Osteocyte (in vitro differentiated cells): Measurements from ENCODE around the gene LRSAM1. TPM values are rescaled to one million over a fixed set of nuclear protein-coding genes. Genes with fewer than 3 reads are reported as not detected.

ENCODE experiments used
- DNase-seq: peaks from one replicate; pipeline ENCODE4 v3.0.0; 2021; ENCODE audit warnings: mixed read lengths; ENCODE audit not compliant: unreplicated experiment; ENCODE audit errors: extremely low spot score
- H3K27ac Mint-ChIP-seq: one replicate; pipeline ENCODE4 v1.8.0; 2021; ENCODE audit warnings: mild to moderate bottlenecking, mixed read lengths; ENCODE audit not compliant: unreplicated experiment
- H3K27me3 Mint-ChIP-seq: one replicate; pipeline ENCODE4 v1.8.0; 2021; ENCODE audit warnings: mixed read lengths; ENCODE audit not compliant: unreplicated experiment
- H3K36me3 Mint-ChIP-seq: one replicate; pipeline ENCODE4 v1.8.0; 2021; ENCODE audit warnings: mixed read lengths; ENCODE audit not compliant: unreplicated experiment
- H3K4me1 Mint-ChIP-seq: one replicate; pipeline ENCODE4 v1.8.0; 2021; ENCODE audit warnings: mixed read lengths; ENCODE audit not compliant: unreplicated experiment
- H3K4me3 Mint-ChIP-seq: one replicate; pipeline ENCODE4 v1.8.0; 2021; ENCODE audit warnings: mild to moderate bottlenecking, moderate library complexity, mixed read lengths; ENCODE audit not compliant: unreplicated experiment
- H3K9me3 Mint-ChIP-seq: one replicate; pipeline ENCODE4 v1.8.0; 2021; ENCODE audit warnings: mixed read lengths; ENCODE audit not compliant: unreplicated experiment
- total RNA-seq: library from RNA; stranded (reverse); gene quantifications from 2 replicates; pipeline ENCODE4 v1.2.1, GENCODE V29; 2021
- TF ChIP-seq, protein P1 (sequence below): fragments of 200-600 bp; sonication (generic); IDR thresholded peaks from 2 replicates; pipeline ENCODE4 v1.5.0; 2021; ENCODE audit warnings: antibody characterized with exemption, mild to moderate bottlenecking, moderate library complexity

LRSAM1 gene
- total RNA-seq, 1 donor from 2014 or later: 26.0 TPM

- no peak overlapping the region for H3K4me3 Mint-ChIP-seq
- peaks cover 22% of the 10 kb centered on the region for H3K36me3 Mint-ChIP-seq
- TF ChIP-seq, protein P1, sequence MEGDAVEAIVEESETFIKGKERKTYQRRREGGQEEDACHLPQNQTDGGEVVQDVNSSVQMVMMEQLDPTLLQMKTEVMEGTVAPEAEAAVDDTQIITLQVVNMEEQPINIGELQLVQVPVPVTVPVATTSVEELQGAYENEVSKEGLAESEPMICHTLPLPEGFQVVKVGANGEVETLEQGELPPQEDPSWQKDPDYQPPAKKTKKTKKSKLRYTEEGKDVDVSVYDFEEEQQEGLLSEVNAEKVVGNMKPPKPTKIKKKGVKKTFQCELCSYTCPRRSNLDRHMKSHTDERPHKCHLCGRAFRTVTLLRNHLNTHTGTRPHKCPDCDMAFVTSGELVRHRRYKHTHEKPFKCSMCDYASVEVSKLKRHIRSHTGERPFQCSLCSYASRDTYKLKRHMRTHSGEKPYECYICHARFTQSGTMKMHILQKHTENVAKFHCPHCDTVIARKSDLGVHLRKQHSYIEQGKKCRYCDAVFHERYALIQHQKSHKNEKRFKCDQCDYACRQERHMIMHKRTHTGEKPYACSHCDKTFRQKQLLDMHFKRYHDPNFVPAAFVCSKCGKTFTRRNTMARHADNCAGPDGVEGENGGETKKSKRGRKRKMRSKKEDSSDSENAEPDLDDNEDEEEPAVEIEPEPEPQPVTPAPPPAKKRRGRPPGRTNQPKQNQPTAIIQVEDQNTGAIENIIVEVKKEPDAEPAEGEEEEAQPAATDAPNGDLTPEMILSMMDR: no peak
- no peak overlapping the region for H3K27ac Mint-ChIP-seq
- no peaks in the 10 kb centered on the region for H3K27me3 Mint-ChIP-seq
- peaks cover 2% of the 10 kb centered on the region for H3K4me1 Mint-ChIP-seq
- H3K9me3 Mint-ChIP-seq: no peaks in the 10 kb centered on the region
- DNase-seq: no peak
These were observed 57.6 kb downstream of the LRSAM1 start for GRCh38 chr9:127508901-127509260.

DNA sequence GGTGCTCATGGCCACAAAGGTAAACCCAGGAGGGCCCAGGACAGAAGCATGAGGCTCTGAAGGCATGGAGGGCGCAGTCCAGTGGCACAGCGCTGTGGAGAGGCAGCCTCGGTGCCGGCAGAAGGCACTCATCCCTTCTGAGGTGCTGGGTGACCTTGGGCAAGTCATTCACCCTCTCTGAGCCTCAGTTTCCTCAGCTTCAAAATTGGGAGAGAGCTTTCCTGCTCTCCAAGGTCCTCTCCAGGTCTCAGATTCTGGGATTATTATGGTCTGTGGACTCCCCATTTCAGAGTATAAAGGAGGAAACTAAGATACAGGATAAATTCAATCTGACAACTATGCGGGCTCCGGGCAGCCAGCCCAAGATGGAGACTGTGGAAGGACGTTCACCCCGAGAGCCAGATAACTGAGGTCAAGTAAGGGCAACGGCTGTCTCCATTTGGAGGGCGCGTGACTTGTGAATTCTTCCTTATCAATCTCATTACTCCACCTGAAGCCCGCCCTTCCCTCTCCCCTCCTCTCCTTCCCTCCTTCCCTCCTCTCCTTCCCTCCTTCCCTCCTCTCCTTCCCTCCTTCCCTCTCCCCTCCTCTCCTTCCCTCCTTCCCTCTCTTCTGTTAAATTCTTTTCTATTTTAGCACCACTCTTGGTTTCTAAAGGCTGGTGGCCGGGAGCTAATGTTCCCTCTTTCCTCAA, 58.1 kb downstream of the LRSAM1 start:
- TF ChIP-seq, protein P1: no peak
- H3K4me3 Mint-ChIP-seq: no peak overlapping the region
- no peak overlapping the region for H3K27ac Mint-ChIP-seq
- H3K4me1 Mint-ChIP-seq: no peaks in the 10 kb centered on the region
- H3K9me3 Mint-ChIP-seq: no peaks in the 10 kb centered on the region
- H3K36me3 Mint-ChIP-seq: peaks cover 19% of the 10 kb centered on the region
- DNase-seq: no peak
- no peaks in the 10 kb centered on the region for H3K27me3 Mint-ChIP-seq

GRCh38 chr9:127509955-127510299, 58.6 kb downstream of the LRSAM1 start:
- Mint-ChIP-seq H3K4me1 (no peaks in the 10 kb centered on the region), H3K36me3 (peaks cover 23% of the 10 kb centered on the region), H3K9me3 (no peaks in the 10 kb centered on the region), H3K4me3 (no peak overlapping the region), H3K27me3 (no peaks in the 10 kb centered on the region), H3K27ac (no peak overlapping the region)
- TF ChIP-seq, protein P1: no peak
- no peak for DNase-seq

DNA sequence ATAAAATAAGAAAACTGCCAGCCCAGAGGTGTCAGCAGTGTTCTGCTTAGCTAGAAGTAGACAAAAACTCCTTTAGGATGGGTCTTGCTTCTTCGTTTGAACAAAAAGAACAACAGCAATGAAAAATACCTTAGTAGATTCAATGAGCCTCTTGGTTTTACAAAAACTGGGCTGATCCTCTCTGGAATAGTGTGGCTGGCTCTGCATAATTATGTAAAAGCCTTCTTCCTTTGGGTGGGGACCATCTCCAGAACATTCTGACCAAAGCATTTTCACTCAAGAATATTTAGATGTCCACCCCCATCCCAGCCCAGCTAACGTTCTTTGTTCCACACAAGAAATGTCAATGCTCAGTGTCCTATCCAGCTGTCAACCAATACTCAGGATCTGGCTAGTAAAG, 63.2 kb downstream of the LRSAM1 start:
- Mint-ChIP-seq H3K27me3 (no peaks in the 10 kb centered on the region), H3K4me1 (peaks cover 15% of the 10 kb centered on the region), H3K9me3 (no peaks in the 10 kb centered on the region), H3K36me3 (peaks cover 40% of the 10 kb centered on the region), H3K4me3 (no peak overlapping the region), H3K27ac (peak overlapping the region; percentile 18)
- DNase-seq: no peak
- TF ChIP-seq, protein P1: no peak

DNA sequence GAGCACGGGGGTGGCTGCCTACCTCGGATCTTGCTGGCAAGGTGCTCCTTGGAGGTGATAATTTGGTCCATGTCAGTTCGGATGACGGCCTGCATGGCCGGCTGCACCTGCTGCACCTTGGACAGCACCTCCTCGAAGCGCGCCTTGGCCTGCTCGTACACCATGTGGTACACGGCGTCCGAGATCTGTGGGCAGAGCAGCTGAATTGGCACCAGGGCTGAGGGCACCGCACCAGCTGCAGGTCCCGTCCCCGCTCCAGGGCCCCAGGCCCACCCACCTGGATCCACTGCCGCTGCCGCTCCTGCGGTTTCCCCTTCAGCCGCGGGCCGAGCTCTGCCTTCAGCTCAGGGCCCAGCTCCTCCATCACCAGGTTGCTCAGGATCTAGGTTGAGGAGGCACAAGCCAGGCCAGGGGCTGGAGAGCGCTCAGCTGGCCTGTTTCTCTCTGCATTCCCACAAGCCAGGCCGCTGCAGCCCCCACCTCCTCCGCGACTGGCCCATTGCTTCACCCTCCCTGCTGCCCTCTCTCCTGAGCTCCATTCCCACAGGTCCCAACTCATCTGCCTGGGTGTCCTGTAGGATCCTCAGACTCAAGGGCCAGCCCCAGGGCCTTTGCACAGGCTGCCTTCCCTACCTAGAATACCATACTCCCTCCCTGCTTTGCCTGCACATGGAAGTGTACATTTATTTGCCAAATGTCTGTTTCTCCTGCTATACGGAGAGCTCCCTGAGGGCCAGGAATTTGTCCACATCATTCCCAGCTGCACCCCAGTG, 65.7 kb downstream of the LRSAM1 start:
- DNase-seq: no peak
- no peaks in the 10 kb centered on the region for H3K9me3 Mint-ChIP-seq
- no peak overlapping the region for H3K4me3 Mint-ChIP-seq
- H3K36me3 Mint-ChIP-seq: peaks cover 37% of the 10 kb centered on the region
- peaks cover 40% of the 10 kb centered on the region for H3K4me1 Mint-ChIP-seq
- TF ChIP-seq, protein P1: no peak
- H3K27ac Mint-ChIP-seq: no peak overlapping the region
- H3K27me3 Mint-ChIP-seq: no peaks in the 10 kb centered on the region
